Measurements from ENCODE around the gene COL17A1.

Gene COL17A1

DNA sequence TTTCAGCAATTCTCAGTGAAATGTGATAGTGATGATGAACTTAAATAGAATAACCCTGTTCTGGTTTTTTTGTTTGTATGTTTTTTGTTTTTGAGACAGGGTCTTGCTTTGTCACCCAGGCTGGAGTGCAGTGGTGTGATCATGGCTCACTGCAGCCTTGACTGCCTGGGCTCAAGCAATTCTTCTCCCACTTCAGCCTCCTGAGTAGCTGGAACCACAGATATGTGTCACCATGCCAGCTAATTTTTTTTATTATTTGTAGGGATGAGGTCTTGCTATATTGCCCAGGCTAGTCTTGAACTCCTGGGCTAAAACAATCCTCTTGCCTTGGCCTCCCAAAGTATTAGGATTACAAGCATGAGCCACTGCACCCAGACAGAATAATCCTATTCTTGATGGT, 14.3 kb upstream of the COL17A1 start:
- H3K27ac ChIP-seq (ENCODE audit: low read depth, low read length, poor library complexity, severe bottlenecking) = no peak overlapping the region
- H3K4me3 ChIP-seq (ENCODE audit: low read depth, low read length, poor library complexity, severe bottlenecking) = no peak overlapping the region
- no peak overlapping the region for H3K4me2 ChIP-seq (ENCODE audit: low read length)
- TF ChIP-seq, protein P1, sequence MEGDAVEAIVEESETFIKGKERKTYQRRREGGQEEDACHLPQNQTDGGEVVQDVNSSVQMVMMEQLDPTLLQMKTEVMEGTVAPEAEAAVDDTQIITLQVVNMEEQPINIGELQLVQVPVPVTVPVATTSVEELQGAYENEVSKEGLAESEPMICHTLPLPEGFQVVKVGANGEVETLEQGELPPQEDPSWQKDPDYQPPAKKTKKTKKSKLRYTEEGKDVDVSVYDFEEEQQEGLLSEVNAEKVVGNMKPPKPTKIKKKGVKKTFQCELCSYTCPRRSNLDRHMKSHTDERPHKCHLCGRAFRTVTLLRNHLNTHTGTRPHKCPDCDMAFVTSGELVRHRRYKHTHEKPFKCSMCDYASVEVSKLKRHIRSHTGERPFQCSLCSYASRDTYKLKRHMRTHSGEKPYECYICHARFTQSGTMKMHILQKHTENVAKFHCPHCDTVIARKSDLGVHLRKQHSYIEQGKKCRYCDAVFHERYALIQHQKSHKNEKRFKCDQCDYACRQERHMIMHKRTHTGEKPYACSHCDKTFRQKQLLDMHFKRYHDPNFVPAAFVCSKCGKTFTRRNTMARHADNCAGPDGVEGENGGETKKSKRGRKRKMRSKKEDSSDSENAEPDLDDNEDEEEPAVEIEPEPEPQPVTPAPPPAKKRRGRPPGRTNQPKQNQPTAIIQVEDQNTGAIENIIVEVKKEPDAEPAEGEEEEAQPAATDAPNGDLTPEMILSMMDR (IDR thresholded peaks at IDR 0.05; ENCODE audit: low read length) = no peak
- no peaks in the 10 kb centered on the region for H3K27me3 ChIP-seq (ENCODE audit: insufficient read depth, low read length)
- no peaks in the 10 kb centered on the region for H3K36me3 ChIP-seq (ENCODE audit: insufficient read depth, low read length)
- no peaks in the 10 kb centered on the region for H4K20me1 ChIP-seq (ENCODE audit: insufficient read depth, low read length)
- H3F3A ChIP-seq (ENCODE audit: insufficient read depth, low read length) = no peaks in the 10 kb centered on the region
- H3K4me1 ChIP-seq (ENCODE audit: insufficient read depth, low read length, severe bottlenecking) = no peaks in the 10 kb centered on the region
- H3K9me3 ChIP-seq (ENCODE audit: low read length) = peaks cover 8% of the 10 kb centered on the region; the same call in 1 of the 2 replicates
- H3K79me2 ChIP-seq (ENCODE audit: insufficient read depth, low read length) = no peaks in the 10 kb centered on the region
- H3K9ac ChIP-seq (ENCODE audit: low read length) = no peak overlapping the region
- no peaks in the 10 kb centered on the region for H3K9me2 ChIP-seq (ENCODE audit: low read depth, low read length)
- no peak overlapping the region for H2AFZ ChIP-seq (ENCODE audit: low read length)

DNA sequence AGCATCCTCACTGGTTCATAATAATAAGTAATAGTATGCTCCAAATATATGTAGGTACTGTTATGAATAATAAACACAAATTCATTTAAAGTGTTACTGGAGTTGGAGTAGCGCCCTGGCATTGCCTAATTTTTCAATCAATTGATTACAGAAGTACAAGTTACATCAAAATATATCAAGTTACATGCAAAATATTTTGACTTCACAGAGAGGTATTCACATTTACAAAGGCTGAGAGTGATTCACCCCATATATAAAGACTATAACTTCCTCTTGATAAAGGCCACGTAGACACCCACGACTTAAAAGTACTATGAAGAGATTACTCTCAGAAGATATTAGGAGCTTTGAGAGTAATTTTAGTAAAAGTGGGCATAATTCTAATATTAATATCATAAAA, 13.6 kb upstream of the COL17A1 start:
- H3K4me3 ChIP-seq (ENCODE audit: low read depth, low read length, poor library complexity, severe bottlenecking) = no peak overlapping the region
- H3K27ac ChIP-seq (ENCODE audit: low read depth, low read length, poor library complexity, severe bottlenecking) = no peak overlapping the region
- H3K4me1 ChIP-seq (ENCODE audit: insufficient read depth, low read length, severe bottlenecking) = no peaks in the 10 kb centered on the region
- H3K9me2 ChIP-seq (ENCODE audit: low read depth, low read length) = no peaks in the 10 kb centered on the region
- H3K9ac ChIP-seq (ENCODE audit: low read length) = no peak overlapping the region
- H3K27me3 ChIP-seq (ENCODE audit: insufficient read depth, low read length) = no peaks in the 10 kb centered on the region
- H3K36me3 ChIP-seq (ENCODE audit: insufficient read depth, low read length) = no peaks in the 10 kb centered on the region
- H4K20me1 ChIP-seq (ENCODE audit: insufficient read depth, low read length) = no peaks in the 10 kb centered on the region
- H3K79me2 ChIP-seq (ENCODE audit: insufficient read depth, low read length) = no peaks in the 10 kb centered on the region
- peaks cover 8% of the 10 kb centered on the region; the same call in 1 of the 2 replicates for H3K9me3 ChIP-seq (ENCODE audit: low read length)
- H2AFZ ChIP-seq (ENCODE audit: low read length) = no peak overlapping the region
- no peak overlapping the region for H3K4me2 ChIP-seq (ENCODE audit: low read length)
- H3F3A ChIP-seq (ENCODE audit: insufficient read depth, low read length) = no peaks in the 10 kb centered on the region
- TF ChIP-seq EZH2 (IDR thresholded peaks at IDR 0.05; ENCODE audit: borderline replicate concordance, low read length) = no peak
- TF ChIP-seq, protein P1 (IDR thresholded peaks at IDR 0.05; ENCODE audit: low read length) = no peak

DNA sequence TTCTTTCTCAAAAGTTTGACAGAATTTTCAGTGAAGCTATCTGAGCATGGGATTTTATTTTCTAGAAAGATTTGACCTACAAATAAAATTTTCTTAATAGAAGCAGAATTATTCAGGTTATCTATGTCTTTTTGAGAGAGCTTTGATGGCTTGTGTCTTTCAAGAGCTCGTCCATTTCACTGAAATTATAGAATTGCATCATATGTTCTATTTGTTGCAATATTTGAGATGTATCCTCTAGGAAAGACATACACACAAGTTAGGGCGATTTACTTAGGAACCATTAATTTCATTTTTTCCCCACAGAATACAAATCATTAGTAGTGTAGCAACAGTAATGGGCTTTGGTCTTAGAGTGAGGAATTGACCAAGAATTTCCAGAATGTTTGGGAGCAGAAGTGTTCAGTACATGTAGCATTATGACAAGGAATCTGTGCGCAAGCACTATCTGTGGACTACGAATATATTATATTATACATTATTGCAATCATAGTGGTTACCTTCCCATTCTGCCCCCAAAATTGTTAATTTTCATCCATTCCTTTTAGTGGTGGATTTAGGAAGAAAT, 12.8 kb upstream of the COL17A1 start:
- no peaks in the 10 kb centered on the region for H3K9me2 ChIP-seq (ENCODE audit: low read depth, low read length)
- H3K4me3 ChIP-seq (ENCODE audit: low read depth, low read length, poor library complexity, severe bottlenecking) = no peak overlapping the region
- H4K20me1 ChIP-seq (ENCODE audit: insufficient read depth, low read length) = no peaks in the 10 kb centered on the region
- no peaks in the 10 kb centered on the region for H3K79me2 ChIP-seq (ENCODE audit: insufficient read depth, low read length)
- no peak overlapping the region for H3K4me2 ChIP-seq (ENCODE audit: low read length)
- H3K36me3 ChIP-seq (ENCODE audit: insufficient read depth, low read length) = no peaks in the 10 kb centered on the region
- H2AFZ ChIP-seq (ENCODE audit: low read length) = no peak overlapping the region
- peaks cover 8% of the 10 kb centered on the region; the same call in 1 of the 2 replicates for H3K9me3 ChIP-seq (ENCODE audit: low read length)
- H3K27ac ChIP-seq (ENCODE audit: low read depth, low read length, poor library complexity, severe bottlenecking) = no peak overlapping the region
- no peaks in the 10 kb centered on the region for H3F3A ChIP-seq (ENCODE audit: insufficient read depth, low read length)
- no peaks in the 10 kb centered on the region for H3K4me1 ChIP-seq (ENCODE audit: insufficient read depth, low read length, severe bottlenecking)
- TF ChIP-seq, protein P1 (IDR thresholded peaks at IDR 0.05; ENCODE audit: low read length) = no peak
- no peak for TF ChIP-seq EZH2 (IDR thresholded peaks at IDR 0.05; ENCODE audit: borderline replicate concordance, low read length)
- no peak overlapping the region for H3K9ac ChIP-seq (ENCODE audit: low read length)
- H3K27me3 ChIP-seq (ENCODE audit: insufficient read depth, low read length) = no peaks in the 10 kb centered on the region
